NCI-H774 (cell line): Measurements from ENCODE around the gene ANKRD37.
A peak's percentile ranks its signal among the peaks of the same experiment; 100 is the strongest.
"Not testable (repeated sequence)": the region's sequence is repeated elsewhere in the genome, so short reads cannot be mapped to it uniquely, and the experiment has no call there.

Experiments
- DNase-seq: peaks from one replicate; lab custom pipeline; 2025; lab: John Stamatoyannopoulos, UW

ANKRD37 gene

DNA sequence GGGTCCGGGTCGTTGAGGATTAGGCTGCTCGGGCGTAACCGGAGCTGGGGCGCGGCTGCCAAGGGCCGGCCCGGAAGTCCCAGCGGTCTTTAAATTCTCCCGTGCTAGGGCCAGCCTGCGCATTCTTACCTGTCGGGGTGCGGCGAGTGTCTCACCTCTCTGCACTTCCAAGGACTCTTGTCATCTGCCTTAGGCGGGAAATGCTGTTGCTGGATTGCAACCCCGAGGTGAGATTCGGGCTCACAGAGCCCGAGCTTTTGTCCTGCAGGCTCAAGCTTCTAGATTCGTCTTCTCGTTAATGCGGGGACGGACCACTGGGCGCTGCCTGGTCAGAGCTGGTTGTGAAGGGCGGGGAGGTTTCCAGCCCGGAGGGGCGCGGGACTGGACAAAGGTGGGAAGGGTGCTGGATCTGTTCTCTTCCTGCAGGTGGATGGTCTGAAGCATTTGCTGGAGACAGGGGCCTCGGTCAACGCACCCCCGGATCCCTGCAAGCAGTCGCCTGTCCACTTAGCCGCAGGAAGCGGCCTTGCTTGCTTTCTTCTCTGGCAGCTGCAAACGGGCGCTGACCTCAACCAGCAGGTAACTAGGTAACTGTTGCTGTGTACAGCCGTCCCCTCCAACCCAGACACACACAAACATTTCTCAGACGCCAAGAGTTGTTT lies at the start of gene ANKRD37:
Gene ANKRD37, plus strand, starts transcription at position 118 of the 662 bp plus-strand sequence. Its CDS starts 83 bp downstream, at position 201.
- peak; percentile 30 for DNase-seq

GRCh38 chr4:185346975-185347601 lies 49.6 kb upstream of the ANKRD37 start:
- DNase-seq = no peak

GRCh38 chr4:185351691-185352090 lies 45.0 kb upstream of the ANKRD37 start:
- DNase-seq = no peak

DNA sequence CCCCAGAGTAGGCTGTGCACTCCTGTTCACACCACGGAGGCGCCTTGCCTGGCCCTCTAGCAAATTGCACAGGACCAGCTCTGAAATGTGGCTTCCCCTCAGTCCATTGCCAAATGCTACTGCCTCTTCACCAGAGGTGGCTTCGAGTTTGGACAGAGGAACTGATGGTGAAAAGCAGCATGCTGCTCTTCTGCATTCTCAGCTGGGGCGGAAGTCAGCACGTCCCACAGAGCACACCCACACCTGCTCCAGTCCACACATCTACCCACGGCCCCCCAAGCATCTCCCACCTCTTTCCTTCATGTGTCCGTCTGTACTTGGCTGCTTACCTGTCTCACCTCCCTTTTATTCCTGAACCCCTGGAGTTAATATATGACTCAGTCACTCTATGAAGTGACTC lies 44.4 kb upstream of the ANKRD37 start:
- DNase-seq = no peak

GRCh38 chr4:185352741-185353140 lies 43.9 kb upstream of the ANKRD37 start:
- no peak for DNase-seq

- DNase-seq = no peak
Observed at GRCh38 chr4:185357211-185357610, 39.4 kb upstream of the ANKRD37 start.

DNA sequence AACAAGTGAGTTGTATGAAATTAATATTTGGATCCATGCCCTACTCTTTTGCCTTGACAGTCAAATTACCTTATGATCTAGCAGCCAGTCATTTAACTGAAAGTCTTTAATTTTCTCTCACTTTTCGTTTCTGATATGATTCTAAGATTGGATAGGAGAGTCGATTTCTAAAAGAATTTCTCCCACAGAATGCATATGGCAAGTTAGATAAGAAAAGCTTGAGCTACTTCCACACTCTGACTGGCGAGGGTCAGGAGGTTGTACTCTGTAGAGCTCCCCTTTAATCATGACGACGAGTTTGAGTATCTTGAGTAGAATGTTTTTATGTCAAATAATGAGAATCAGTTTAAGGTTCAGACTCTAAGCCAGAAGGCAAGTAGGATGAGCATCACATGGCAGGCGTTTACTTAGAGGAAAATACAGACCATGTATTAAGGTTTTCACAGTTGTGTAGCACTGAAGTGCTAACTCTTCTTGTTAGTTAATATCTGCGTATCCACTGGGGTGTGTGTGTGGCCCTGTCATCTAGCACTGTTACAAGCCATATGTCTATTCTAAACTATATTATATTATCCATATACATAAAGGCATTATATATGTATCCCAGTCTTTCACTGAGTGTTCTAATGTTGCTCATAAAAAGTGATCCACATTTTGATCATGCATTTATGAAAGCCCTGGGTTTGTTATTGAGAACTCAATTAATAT lies 38.8 kb upstream of the ANKRD37 start:
- DNase-seq = no peak

- DNase-seq = no peak
Observed at GRCh38 chr4:185358514-185358913, 38.1 kb upstream of the ANKRD37 start.

- DNase-seq = no peak
Observed at GRCh38 chr4:185358959-185359358, 37.7 kb upstream of the ANKRD37 start.

GRCh38 chr4:185359767-185360446 lies 36.7 kb upstream of the ANKRD37 start:
- DNase-seq = no peak

DNA sequence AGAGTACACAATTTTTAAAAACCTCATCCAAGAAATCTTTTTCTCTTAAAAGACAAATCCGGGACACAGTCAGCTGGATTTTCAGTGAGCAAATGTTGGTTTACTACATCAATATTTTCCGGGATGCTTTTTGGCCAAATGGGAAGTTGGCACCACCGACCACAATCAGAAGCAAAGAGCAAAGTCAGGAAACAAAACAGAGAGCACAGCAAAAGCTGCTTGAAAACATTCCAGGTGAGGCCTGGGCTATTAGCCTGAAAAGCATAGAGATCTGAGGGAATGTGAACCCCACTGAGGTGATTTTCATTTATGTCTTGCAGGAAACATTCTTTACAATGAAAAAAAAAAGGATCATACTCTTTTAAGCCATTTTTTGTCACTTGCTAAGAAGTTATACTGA lies 34.8 kb upstream of the ANKRD37 start:
- no peak for DNase-seq

- DNase-seq = not testable (repeated sequence)
Observed at GRCh38 chr4:185362570-185362969, 34.1 kb upstream of the ANKRD37 start.

DNA sequence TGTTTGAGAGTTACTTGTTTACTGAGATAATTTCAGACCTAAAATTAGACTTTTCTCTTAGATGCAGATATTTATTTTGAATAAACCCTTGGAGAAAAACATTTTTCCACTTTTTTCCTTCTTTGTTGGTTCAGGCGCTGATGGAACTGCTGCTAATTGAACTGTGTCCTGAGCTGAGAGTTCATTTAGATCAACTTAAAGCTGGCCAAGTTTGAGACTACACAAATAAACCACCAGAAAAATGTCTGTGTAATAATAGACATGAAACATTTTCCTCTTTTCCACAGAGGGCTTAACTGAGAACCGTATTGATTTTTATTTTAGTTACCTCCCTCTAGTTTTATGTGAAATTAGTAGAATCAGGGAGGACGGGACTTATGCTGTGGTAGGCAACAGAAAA lies 33.4 kb upstream of the ANKRD37 start:
- no peak for DNase-seq

DNA sequence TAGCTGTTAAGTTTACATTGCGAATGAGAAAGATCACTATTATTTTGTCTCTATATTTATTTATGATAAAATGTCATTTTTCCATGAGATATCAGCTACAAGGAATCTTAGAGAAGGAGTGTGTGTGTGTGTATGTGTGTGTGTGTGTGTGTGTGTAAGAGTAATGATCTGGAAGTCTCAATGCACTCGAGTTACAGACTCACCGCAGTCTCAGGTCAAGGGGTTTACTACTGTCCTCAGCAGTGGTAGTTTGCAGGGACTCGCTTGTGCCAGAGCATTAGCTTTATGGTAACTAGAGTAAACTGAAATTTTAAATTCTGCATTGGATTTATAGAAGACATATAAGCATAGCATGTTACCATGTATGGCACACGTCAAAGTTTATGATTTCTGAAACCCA lies 31.8 kb upstream of the ANKRD37 start:
- DNase-seq = no peak

DNA sequence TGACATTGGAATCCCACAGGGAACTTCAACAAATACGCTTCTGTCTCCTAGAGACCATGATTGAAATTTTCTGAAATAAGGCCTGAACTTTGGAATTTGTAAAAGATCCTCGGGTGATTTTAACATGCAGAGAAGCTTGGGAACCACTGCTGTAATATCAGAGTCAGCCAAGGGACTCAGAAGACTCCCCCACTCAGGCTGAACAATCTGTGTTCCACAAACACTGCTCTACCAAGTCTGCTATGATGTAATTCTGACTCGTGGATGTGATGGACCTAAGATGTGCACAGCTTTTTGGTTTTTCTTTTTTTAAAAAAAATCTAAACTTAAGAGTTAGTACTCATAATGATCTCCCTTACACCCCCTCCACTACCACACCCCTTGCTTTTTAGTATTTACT lies 26.9 kb upstream of the ANKRD37 start:
- DNase-seq = no peak

GRCh38 chr4:185370268-185370949 lies 26.2 kb upstream of the ANKRD37 start:
- no peak for DNase-seq

- DNase-seq = no peak
Observed at GRCh38 chr4:185371702-185372101, 24.9 kb upstream of the ANKRD37 start.

GRCh38 chr4:185374027-185374426 lies 22.6 kb upstream of the ANKRD37 start:
- DNase-seq = no peak

DNA sequence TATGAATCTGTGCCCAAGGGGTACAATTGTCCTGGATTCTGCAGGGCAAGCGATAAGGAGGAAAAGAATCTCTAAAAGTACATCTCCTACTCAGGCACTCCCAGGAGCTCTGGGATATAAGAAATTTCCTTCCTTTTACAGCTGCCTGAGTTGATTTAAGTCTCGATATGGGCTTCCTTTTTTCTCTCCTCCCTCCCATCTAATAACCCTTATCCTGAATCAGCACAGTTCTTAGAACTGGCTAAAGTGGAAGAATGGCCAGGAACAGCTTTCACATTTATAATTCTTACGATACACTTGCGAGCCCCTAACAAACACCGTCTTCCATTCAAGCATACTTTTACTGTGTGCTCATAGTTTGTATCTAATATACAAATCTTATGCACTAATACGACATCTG lies 22.1 kb upstream of the ANKRD37 start:
- DNase-seq = no peak

DNA sequence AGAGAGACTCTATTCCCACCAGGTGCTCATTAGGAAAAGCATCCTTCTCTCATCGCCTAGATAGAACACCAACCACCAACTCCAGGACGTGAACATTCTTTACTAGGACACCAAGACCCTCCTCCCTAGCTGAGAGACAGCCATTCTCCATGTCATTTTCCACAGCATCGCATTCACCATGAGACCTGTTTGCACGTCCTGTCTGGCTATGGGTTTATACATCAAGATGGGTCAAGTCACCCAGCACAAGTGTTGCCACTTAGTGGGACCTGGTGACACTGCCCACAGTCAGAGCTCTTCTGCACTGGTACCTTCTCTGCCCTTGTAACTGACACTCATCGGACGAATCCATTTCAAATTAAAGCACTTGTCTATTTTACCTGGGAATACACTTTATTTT lies 18.4 kb upstream of the ANKRD37 start:
- DNase-seq = no peak

DNA sequence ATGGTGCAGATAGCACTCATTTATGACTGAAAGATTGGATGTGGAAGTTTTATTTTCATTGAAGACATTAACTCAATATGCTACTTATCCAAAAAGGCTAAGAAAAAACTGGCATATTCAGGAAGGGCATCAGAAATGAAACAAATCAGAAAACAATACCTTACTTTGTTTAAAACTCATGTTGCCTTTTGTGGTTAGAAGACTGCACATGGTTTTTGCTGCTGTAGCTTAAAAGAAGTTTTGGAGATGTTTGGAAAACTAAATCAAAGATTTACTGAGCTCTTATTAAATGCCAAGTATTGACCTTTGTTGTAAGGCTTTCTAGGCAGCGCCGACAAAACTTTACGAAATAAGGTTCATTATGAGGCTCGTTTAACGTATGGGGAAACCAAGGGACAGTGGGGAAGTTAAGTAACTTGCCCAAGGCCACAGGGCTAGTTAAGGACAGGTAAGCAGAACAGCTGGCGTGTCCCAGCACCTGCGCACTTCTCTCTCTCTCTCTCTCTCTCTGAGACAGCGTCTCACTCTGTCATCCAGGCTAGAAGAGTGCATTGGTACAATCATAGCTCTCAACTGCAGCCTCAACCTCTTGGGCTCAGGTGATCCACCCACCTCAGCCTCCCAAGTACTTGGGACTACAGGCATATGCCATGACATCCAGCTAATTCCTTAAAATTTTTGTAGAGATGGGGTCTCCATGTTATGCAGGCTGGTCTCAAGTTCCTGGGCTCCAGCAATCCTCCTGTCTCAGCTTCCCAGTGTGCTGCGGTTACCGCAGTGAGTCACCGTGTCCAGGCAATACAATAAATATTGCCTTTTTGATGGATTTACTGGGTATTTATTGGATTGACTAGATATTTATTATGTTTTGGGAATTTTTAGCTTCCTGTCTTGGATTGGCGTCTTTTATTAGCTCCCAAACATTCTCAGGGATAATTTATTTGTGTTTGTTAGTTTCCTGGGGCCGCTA lies 17.0 kb upstream of the ANKRD37 start:
- no peak for DNase-seq
